Umbilical cord (tissue), 2 donors: ENCODE data around the gene IL6R. TPM values are rescaled to one million over a fixed set of nuclear protein-coding genes. Genes with fewer than 3 reads are reported as not detected.

ENCODE experiments used
- DNase-seq: peaks from one replicate; pipeline ENCODE4 v3.0.0-alpha.2; 2015; ENCODE audit warnings: low spot score
- total RNA-seq: library from RNA; depleted of rRNA; stranded (reverse); fragments of >200 nt; gene quantifications from one replicate; pipeline ENCODE4 v1.2.3, GENCODE V29; 2014; ENCODE audit warnings: low replicate concordance; ENCODE audit not compliant: insufficient read depth

Gene IL6R
- total RNA-seq, 1 donor from 2014 or later: 14.7 TPM

DNA sequence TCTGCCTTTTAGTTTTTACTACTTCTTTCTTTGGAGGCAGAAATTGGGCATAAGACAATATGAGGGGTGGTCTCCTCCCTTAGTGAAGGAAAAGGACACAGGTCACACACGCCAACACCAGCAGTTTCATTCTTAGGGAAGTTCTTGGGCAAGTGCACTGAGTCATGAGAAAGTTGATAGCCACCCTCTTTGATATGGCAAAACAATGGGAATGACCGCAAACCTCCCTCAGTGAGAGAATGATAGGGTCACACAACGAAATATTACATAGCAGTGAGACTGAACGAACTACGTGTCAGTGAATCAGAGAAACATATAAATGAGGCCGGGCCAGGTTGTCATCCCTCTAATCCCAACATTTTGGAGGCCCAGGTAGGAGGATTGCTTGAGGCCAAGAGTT, 20.0 kb downstream of the IL6R start:
- no peak for DNase-seq

GRCh38 chr1:154427173-154428139, 22.3 kb downstream of the IL6R start:
- DNase-seq: peak; percentile 96

- DNase-seq: no peak
These were observed 24.0 kb downstream of the IL6R start for GRCh38 chr1:154429118-154429517.

DNA sequence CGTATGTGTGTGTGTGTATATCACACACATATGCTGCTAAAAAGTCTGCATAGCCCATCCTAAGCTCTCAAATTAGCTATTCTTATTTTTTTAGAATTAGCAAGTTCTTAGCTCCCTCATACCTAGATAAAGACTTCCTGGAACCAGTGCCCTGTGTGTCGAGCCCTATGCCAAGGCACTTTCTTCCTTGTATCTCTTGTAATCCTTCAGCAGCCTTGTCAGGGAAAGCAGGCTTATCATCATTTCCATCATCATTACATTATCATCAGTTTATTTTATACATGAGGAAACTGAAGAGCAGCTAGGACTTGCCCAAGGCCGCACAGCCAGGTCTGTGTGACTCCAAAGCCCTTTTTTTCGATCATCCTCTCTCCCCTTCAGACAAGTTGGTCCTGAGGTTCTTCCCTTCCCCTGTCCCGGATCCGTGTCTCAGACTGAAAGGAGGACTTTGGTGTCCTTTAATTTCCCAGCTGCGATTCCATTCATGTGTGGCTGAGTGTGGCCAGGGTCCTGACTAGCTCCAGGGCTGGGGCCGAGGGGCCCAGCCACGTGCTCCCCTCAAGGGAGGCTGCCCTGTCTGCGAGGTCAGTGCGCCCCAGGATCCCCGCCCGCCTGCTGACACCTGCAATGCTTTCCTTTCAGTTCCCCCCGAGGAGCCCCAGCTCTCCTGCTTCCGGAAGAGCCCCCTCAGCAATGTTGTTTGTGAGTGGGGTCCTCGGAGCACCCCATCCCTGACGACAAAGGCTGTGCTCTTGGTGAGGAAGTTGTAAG, 24.9 kb downstream of the IL6R start:
- no peak for DNase-seq

GRCh38 chr1:154430903-154431302, 25.8 kb downstream of the IL6R start:
- DNase-seq: peak; percentile 92

DNA sequence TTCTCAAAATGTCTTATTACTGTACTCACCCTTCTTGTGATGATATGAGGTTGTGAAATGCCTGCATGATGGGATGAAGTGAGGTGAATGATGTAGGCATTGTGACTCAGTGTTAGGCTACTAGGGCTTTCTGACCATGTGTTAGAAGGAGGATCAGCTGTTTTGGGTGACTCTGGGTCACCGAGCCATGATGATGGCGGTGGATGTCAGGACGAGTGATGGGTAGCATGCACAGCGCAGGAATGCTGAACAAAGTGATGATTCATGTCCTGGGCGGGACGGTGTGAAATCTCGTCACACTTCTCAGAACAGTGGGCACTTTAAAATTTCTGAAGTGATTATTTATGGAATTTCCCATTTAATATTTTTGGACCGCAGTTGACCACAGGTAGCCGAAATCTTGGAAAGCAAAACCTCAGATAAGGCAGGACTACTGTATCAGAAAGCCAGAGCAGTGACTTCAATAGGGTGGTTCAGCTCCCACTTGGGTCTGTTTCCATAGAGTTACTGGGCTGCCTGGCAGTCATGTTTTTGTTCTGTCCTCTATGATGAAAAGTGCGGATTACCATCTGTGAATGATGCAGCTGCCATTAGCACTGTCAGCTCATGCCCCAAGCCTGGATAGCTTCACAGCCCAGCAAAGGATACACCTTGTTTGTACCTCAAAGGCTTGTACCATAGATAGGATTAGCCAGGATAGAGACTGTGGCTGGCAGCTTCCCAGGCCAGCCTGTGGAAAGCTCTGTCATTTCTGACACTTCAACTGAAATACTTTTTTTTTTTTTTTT, 26.6 kb downstream of the IL6R start:
- DNase-seq: peak; percentile 71

DNA sequence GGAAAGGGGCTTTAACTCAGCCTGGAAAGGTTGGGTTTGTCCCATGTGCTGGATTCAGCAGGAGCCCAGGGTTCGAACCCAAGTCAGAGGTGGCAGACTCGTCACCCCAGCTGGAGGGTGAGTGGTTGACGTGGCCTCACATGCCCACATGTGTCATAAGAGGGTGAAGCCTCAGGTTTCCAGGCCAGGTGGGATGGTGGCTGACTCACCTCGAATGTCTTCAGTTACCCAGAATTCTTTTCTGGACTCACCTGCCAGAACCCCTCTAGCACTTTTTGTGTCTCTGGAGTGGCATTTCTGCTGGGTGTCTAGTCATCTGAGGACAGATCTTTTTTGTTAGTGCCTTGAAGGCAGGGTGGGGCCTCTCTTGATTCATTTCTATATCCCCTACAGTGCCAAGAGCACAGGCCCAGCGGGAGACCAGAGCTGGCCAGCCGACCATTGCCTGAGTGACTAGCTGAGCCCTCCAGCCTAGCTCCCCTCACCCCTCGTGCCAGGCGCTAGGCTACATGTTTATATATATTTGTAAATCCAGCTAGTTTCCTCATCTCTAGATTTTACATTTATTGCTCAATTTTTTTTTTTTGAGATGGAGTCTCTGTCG, 28.1 kb downstream of the IL6R start:
- DNase-seq: peak; percentile 27

DNA sequence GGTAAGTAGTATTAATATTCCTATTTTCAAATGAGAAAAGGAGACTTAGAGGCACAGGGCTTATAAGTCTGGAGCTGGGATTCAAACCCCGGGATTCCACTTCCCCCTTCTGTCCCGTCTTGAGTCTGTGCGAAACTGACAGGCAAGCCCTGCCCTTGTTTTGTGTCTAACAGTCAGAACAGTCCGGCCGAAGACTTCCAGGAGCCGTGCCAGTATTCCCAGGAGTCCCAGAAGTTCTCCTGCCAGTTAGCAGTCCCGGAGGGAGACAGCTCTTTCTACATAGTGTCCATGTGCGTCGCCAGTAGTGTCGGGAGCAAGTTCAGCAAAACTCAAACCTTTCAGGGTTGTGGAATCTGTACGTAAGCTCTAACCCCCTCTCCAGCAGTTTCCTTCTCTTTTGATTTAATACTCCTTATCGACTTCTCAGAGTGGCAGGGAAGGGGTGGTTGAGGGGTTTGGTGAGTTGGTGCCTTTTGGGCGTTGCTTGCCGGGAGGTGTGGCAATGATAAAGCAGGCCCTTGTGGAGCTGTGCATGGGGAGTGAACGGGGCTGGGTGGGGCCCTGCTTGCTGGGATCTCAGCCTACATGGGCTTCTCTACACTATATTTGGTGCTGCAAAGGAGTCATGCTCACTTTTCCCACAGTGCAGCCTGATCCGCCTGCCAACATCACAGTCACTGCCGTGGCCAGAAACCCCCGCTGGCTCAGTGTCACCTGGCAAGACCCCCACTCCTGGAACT, 29.4 kb downstream of the IL6R start:
- peak; percentile 94 for DNase-seq

- no peak for DNase-seq
These were observed 30.6 kb downstream of the IL6R start for GRCh38 chr1:154435599-154436200.

- DNase-seq: no peak
These were observed 31.3 kb downstream of the IL6R start for GRCh38 chr1:154436433-154436832.

- DNase-seq: no peak
These were observed 35.1 kb downstream of the IL6R start for GRCh38 chr1:154440036-154440804.

DNA sequence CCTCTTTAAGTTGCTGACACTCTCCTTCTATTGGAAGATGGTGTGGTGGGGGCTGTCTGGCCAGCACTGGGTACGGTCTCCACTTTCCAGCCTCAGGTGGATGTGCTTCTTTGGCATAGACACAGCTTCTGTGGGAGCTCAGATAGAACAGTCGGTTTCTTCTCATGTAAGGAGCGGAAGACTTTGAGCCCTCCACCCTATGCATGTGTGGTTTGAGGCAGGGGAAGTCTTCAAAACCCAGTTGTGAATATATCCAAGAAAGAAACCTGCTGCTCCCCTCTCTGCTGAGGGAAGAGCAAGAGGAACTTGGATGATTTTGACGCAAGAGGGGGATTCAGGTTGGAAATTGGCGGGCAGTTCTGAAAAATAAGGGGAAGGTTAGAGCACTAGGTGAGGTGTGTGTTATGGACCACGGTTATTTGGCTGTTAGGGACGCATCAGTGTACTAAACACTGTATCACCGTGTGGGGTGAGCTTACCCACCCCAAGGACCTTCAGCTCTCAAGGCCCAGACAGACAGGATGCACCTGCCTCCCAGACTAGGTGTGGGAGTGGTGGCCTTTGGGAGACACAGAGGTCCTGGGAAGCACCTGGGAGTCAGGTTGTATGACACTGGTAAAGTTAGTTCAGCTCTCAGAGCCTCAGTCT, 36.2 kb downstream of the IL6R start:
- no peak for DNase-seq

DNA sequence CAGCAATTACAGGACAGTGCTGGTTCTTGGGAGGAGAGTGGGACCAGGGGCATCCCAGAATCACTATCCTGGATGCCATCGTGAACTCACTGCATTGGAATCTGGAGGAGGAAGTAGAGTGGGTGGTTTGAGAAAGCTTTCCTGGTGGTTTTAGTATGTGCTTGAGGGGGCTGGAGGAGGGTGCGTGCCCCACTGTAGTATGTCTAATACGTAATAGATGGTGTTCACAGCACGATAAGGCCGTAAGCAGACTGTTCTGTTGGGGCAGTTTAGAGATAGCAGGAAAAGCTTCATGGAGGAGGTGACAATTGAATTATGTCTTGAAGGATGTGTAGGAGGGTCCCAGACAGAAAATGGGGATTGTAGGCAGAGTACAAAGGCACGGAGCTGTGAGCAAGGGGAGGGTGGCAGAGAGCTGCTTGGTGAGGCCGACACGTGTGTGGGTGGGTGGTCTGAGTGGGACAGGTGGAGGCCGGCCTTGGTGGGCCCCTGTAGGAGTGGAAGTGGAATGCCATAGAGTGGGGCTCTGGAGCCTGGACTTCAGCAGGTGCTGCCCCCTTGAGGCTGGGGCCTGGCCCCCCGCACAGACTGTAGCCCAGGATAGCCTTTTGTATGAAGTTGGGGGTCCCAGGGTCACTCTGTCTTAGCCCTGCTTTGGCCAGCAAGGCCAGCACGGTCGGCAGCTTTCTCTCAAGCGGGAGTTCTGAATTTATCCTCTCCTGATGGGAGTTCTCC, 37.0 kb downstream of the IL6R start:
- DNase-seq: no peak

- no peak for DNase-seq
These were observed 38.3 kb downstream of the IL6R start for GRCh38 chr1:154443274-154444013.

GRCh38 chr1:154445040-154445472, 39.9 kb downstream of the IL6R start:
- no peak for DNase-seq

- DNase-seq: peak; percentile 73
These were observed 41.1 kb downstream of the IL6R start for GRCh38 chr1:154446292-154446691.

DNA sequence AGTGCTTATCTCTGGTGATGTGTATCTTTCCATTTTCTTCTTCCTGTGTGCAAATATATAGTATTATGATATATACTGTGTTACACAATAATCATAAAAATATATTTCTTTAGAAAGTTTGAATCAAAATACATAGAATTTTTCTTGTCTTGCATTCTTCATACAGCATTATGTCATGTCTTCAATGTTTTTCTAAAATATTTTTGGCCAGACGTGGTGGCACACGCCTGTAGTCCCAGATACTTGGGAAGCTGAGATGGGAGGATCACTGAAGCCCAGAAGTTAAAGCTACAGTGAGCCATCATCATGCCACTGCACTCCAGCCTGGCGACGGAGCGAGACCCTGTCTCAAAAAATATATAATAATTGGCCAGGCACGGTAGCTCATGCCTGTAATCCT, 41.6 kb downstream of the IL6R start:
- DNase-seq: no peak
